ENCODE measurements around the gene INTS11.

Gene INTS11

GRCh38 chr1:1342584-1343115 lies 18.2 kb upstream of the INTS11 start:
- peaks cover 2% of the 10 kb centered on the region; the same call in 1 of the 2 replicates for H4K20me1 ChIP-seq (ENCODE audit: insufficient read depth, low read length)
- no peaks in the 10 kb centered on the region for H3K79me2 ChIP-seq (ENCODE audit: insufficient read depth, low read length)
- H3K27me3 ChIP-seq (ENCODE audit: insufficient read depth, low read length), result no peaks in the 10 kb centered on the region
- no peak overlapping the region for H3K4me3 ChIP-seq (ENCODE audit: low read depth, low read length, poor library complexity, severe bottlenecking)
- H3K9me3 ChIP-seq (ENCODE audit: low read length), result no peaks in the 10 kb centered on the region
- no peak overlapping the region for H3K9ac ChIP-seq (ENCODE audit: low read length)
- H3K4me2 ChIP-seq (ENCODE audit: low read length), result no peak overlapping the region
- no peaks in the 10 kb centered on the region; the same call in 1 of the 2 replicates for H3K36me3 ChIP-seq (ENCODE audit: insufficient read depth, low read length)
- TF ChIP-seq EZH2 (IDR thresholded peaks at IDR 0.05; ENCODE audit: borderline replicate concordance, low read length) (no peak), CTCF (IDR thresholded peaks at IDR 0.05; ENCODE audit: low read length) (no peak)
- H2AFZ ChIP-seq (ENCODE audit: low read length), result no peak overlapping the region
- no peaks in the 10 kb centered on the region for H3K9me2 ChIP-seq (ENCODE audit: low read depth, low read length)
- H3K4me1 ChIP-seq (ENCODE audit: insufficient read depth, low read length, severe bottlenecking), result peaks cover 4% of the 10 kb centered on the region
- H3F3A ChIP-seq (ENCODE audit: insufficient read depth, low read length), result no peaks in the 10 kb centered on the region
- H3K27ac ChIP-seq (ENCODE audit: low read depth, low read length, poor library complexity, severe bottlenecking), result no peak overlapping the region

GRCh38 chr1:1342061-1342562 lies 17.7 kb upstream of the INTS11 start:
- H3K9ac ChIP-seq (ENCODE audit: low read length), result no peak overlapping the region
- H3K36me3 ChIP-seq (ENCODE audit: insufficient read depth, low read length), result no peaks in the 10 kb centered on the region; the same call in 1 of the 2 replicates
- no peaks in the 10 kb centered on the region for H3K9me2 ChIP-seq (ENCODE audit: low read depth, low read length)
- H2AFZ ChIP-seq (ENCODE audit: low read length), result no peak overlapping the region
- H3K27me3 ChIP-seq (ENCODE audit: insufficient read depth, low read length), result no peaks in the 10 kb centered on the region
- H3K4me3 ChIP-seq (ENCODE audit: low read depth, low read length, poor library complexity, severe bottlenecking), result no peak overlapping the region
- H3K4me1 ChIP-seq (ENCODE audit: insufficient read depth, low read length, severe bottlenecking), result no peaks in the 10 kb centered on the region
- no peaks in the 10 kb centered on the region for H3K9me3 ChIP-seq (ENCODE audit: low read length)
- H3K79me2 ChIP-seq (ENCODE audit: insufficient read depth, low read length), result no peaks in the 10 kb centered on the region
- no peak overlapping the region for H3K4me2 ChIP-seq (ENCODE audit: low read length)
- H4K20me1 ChIP-seq (ENCODE audit: insufficient read depth, low read length), result peaks cover 2% of the 10 kb centered on the region; the same call in 1 of the 2 replicates
- TF ChIP-seq EZH2 (IDR thresholded peaks at IDR 0.05; ENCODE audit: borderline replicate concordance, low read length) (no peak), CTCF (IDR thresholded peaks at IDR 0.05; ENCODE audit: low read length) (no peak)
- no peak overlapping the region for H3K27ac ChIP-seq (ENCODE audit: low read depth, low read length, poor library complexity, severe bottlenecking)
- H3F3A ChIP-seq (ENCODE audit: insufficient read depth, low read length), result no peaks in the 10 kb centered on the region

GRCh38 chr1:1341549-1342021 lies 17.1 kb upstream of the INTS11 start:
- Histone ChIP-seq H3K9me2 (ENCODE audit: low read depth, low read length) (no peaks in the 10 kb centered on the region), H4K20me1 (ENCODE audit: insufficient read depth, low read length) (no peaks in the 10 kb centered on the region), H3F3A (ENCODE audit: insufficient read depth, low read length) (no peaks in the 10 kb centered on the region), H3K4me1 (ENCODE audit: insufficient read depth, low read length, severe bottlenecking) (no peaks in the 10 kb centered on the region), H3K79me2 (ENCODE audit: insufficient read depth, low read length) (no peaks in the 10 kb centered on the region), H3K9ac (ENCODE audit: low read length) (no peak overlapping the region), H3K27me3 (ENCODE audit: insufficient read depth, low read length) (no peaks in the 10 kb centered on the region), H2AFZ (ENCODE audit: low read length) (no peak overlapping the region), H3K9me3 (ENCODE audit: low read length) (no peaks in the 10 kb centered on the region), H3K4me2 (ENCODE audit: low read length) (no peak overlapping the region), H3K36me3 (ENCODE audit: insufficient read depth, low read length) (no peaks in the 10 kb centered on the region; the same call in 1 of the 2 replicates), H3K4me3 (ENCODE audit: low read depth, low read length, poor library complexity, severe bottlenecking) (no peak overlapping the region), H3K27ac (ENCODE audit: low read depth, low read length, poor library complexity, severe bottlenecking) (no peak overlapping the region)
- no peak for TF ChIP-seq CTCF (IDR thresholded peaks at IDR 0.05; ENCODE audit: low read length)
- no peak for TF ChIP-seq EZH2 (IDR thresholded peaks at IDR 0.05; ENCODE audit: borderline replicate concordance, low read length)

Data from OCI-LY1 (cell line).